ENCODE data around the gene REM1.

REM1 gene

GRCh38 chr20:31485450-31486339 lies 10.6 kb downstream of the REM1 start:
- no peak for DNase-seq

- no peak for DNase-seq
Measured at GRCh38 chr20:31488115-31488514, 13.0 kb downstream of the REM1 start.

GRCh38 chr20:31489152-31489551 lies 14.1 kb downstream of the REM1 start:
- no peak for DNase-seq

GRCh38 chr20:31490752-31491151 lies 15.7 kb downstream of the REM1 start:
- no peak for DNase-seq

GRCh38 chr20:31494131-31494530 lies 19.0 kb downstream of the REM1 start:
- DNase-seq: peak in 1 of 2 donors; percentile 40

GRCh38 chr20:31496761-31497295 lies 21.7 kb downstream of the REM1 start:
- DNase-seq: no peak

GRCh38 chr20:31497838-31498540 lies 22.9 kb downstream of the REM1 start:
- DNase-seq: no peak

- no peak for DNase-seq
Measured at GRCh38 chr20:31500527-31500926, 25.4 kb downstream of the REM1 start.

GRCh38 chr20:31502884-31503673 lies 28.0 kb downstream of the REM1 start:
- DNase-seq: peak; percentile 43 to 86

GRCh38 chr20:31505903-31506302 lies 30.8 kb downstream of the REM1 start:
- DNase-seq: no peak

GRCh38 chr20:31508517-31509244 lies 33.6 kb downstream of the REM1 start:
- no peak for DNase-seq

- DNase-seq: peak; percentile 85 to 95
Measured at GRCh38 chr20:31514154-31515071, 39.3 kb downstream of the REM1 start, which contains the start of gene HM13. HM13 (plus strand) TSS chr20:31514442; CDS start chr20:31514552, 110 bp downstream.

GRCh38 chr20:31515072-31515774 lies 40.1 kb downstream of the REM1 start:
- no peak for DNase-seq

GRCh38 chr20:31515775-31516107 lies 40.7 kb downstream of the REM1 start:
- DNase-seq: peak in 1 of 2 donors; percentile 6

- no peak for DNase-seq
Measured at GRCh38 chr20:31516166-31516565, 41.1 kb downstream of the REM1 start.

- no peak for DNase-seq
Measured at GRCh38 chr20:31516651-31517050, 41.6 kb downstream of the REM1 start.

- DNase-seq: peak; percentile 69 to 71
Measured at GRCh38 chr20:31517373-31517772, 42.3 kb downstream of the REM1 start.

- peak in 1 of 2 donors; percentile 74 for DNase-seq
Measured at GRCh38 chr20:31521267-31521666, 46.2 kb downstream of the REM1 start.

GRCh38 chr20:31522731-31523130 lies 47.6 kb downstream of the REM1 start:
- peak; percentile 43 to 73 for DNase-seq

All from inflammatory macrophage treated with lipopolysaccharide for 1 hour (primary cell).